ENCODE results near the gene SPI1.
"Not testable (repeated sequence)": the region's sequence is repeated elsewhere in the genome, so short reads cannot be mapped to it uniquely, and the experiment has no call there.

SPI1 gene

GRCh38 chr11:47324520-47324919, 53.8 kb downstream of the SPI1 start:
- no peak for DNase-seq (ENCODE audit: low spot score)

GRCh38 chr11:47318166-47318565, 60.2 kb downstream of the SPI1 start:
- DNase-seq (ENCODE audit: low spot score), result no peak

- no peak for DNase-seq (ENCODE audit: low spot score)
Observed at GRCh38 chr11:47317064-47317828, 61.1 kb downstream of the SPI1 start.

GRCh38 chr11:47316501-47316900, 61.8 kb downstream of the SPI1 start:
- DNase-seq (ENCODE audit: low spot score), result not testable (repeated sequence)

- no peak for DNase-seq (ENCODE audit: low spot score)
Observed at GRCh38 chr11:47314992-47315391, 63.4 kb downstream of the SPI1 start.

- no peak for DNase-seq (ENCODE audit: low spot score)
Observed at GRCh38 chr11:47308050-47308823, 70.1 kb downstream of the SPI1 start.

GRCh38 chr11:47306484-47306844, 71.9 kb downstream of the SPI1 start:
- DNase-seq (ENCODE audit: low spot score), result no peak

- DNase-seq (ENCODE audit: low spot score), result no peak
Observed at GRCh38 chr11:47305734-47306483, 72.4 kb downstream of the SPI1 start.
